Measurements from ENCODE around the gene TANGO2. TPM values are rescaled to one million over a fixed set of nuclear protein-coding genes. Genes with fewer than 3 reads are reported as not detected.

Gene TANGO2
- total and polyA plus RNA-seq, 3 donors from 2014 or later = 13.5 to 21.5 (median 19.0) TPM

DNA sequence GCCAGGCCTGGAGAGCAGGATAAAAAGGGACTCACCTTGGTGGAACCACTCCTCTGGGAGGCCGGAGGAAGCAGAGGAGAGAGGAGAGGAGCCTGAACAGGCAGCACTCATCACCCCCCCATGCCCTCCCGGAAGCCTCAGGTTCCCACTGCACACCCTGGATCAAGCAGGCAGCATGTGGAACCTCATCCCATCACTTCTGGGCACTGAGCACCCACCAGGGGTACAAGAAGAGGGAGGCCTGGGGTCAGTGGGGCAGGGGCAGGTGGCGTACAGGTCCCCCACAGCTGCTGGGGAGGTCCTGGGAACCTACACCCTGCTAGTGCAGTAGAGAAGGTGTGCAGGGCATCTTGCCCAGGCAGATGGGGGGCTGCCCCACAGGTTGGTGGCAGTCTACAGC lies 44.2 kb upstream of the TANGO2 start:
- Histone ChIP-seq H3K4me3 (no peak overlapping the region), H3K27ac (no peak overlapping the region), H3K36me3 (ENCODE audit: low read depth, missing control alignments) (no peaks in the 10 kb centered on the region), H3K4me1 (no peaks in the 10 kb centered on the region), H3K27me3 (no peaks in the 10 kb centered on the region), H3K9me3 (no peaks in the 10 kb centered on the region)
- no peak for DNase-seq
- intact Hi-C loops (cut with DNase I; ENCODE audit: low total_unique reads) = no loop called here
- 87 to 100% methylated on average over 2 to 3 of the region's 3 CpGs for WGBS, 2 donors
- TF ChIP-seq, protein P1, sequence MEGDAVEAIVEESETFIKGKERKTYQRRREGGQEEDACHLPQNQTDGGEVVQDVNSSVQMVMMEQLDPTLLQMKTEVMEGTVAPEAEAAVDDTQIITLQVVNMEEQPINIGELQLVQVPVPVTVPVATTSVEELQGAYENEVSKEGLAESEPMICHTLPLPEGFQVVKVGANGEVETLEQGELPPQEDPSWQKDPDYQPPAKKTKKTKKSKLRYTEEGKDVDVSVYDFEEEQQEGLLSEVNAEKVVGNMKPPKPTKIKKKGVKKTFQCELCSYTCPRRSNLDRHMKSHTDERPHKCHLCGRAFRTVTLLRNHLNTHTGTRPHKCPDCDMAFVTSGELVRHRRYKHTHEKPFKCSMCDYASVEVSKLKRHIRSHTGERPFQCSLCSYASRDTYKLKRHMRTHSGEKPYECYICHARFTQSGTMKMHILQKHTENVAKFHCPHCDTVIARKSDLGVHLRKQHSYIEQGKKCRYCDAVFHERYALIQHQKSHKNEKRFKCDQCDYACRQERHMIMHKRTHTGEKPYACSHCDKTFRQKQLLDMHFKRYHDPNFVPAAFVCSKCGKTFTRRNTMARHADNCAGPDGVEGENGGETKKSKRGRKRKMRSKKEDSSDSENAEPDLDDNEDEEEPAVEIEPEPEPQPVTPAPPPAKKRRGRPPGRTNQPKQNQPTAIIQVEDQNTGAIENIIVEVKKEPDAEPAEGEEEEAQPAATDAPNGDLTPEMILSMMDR (IDR thresholded peaks at IDR 0.05) = no peak
- no peak for TF ChIP-seq POLR2A (IDR thresholded peaks at IDR 0.05)

DNA sequence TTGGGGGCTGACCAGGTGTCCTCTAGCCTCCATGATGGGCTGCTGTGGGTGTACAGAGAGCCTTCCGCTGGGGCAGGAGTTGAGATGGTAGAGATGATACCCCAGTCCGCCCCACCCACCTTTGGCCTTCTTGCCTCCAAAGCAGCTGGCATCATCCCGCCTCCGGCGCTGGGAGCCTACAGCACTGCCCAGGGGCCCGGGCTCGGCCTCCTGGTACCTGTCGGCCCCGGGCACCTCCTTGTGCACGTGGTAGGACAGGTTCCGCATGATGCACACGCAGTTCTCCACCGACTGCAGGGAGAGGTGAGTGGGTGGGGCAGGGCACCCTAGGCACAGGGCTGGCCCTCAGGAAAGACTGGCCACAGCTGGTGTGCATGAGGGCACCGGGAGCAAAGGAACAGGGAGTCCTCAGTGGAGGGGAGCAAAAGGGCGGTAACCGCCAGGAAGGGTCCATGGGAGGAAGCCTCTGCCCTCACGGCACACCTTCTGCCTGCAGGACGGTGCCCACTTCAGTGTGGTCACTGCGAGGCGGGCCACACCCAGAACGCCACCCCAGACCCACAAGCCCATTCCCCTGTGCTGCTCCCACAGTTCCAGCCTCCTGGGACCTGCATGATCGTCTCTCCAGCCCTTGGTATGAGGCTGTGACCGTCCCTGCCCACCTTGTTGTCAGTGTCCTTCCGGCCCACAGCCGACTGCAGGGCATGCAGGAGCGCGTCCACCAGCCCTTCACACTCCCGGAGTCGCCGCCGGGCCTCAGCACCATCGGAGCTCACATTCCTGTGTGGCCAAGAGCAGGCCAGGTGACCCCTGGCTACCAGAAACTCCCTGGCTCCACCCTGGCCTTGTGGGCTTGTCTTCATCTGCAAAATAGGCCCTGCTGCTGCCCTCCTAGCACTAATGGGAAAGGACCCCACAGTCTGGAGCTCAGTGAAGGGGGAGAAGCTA lies 43.3 kb upstream of the TANGO2 start:
- no peaks in the 10 kb centered on the region for H3K27me3 ChIP-seq
- no peak overlapping the region for H3K27ac ChIP-seq
- no peak for TF ChIP-seq POLR2A (IDR thresholded peaks at IDR 0.05)
- TF ChIP-seq, protein P1 (IDR thresholded peaks at IDR 0.05) = no peak
- no peak overlapping the region for H3K4me3 ChIP-seq
- no peak for DNase-seq
- no peaks in the 10 kb centered on the region for H3K9me3 ChIP-seq
- H3K36me3 ChIP-seq (ENCODE audit: low read depth, missing control alignments) = no peaks in the 10 kb centered on the region
- 94 to 96% methylated on average over 17 to 32 of the region's 32 CpGs for WGBS, 2 donors
- no peaks in the 10 kb centered on the region for H3K4me1 ChIP-seq
- intact Hi-C loops (cut with DNase I; ENCODE audit: low total_unique reads) = no loop called here

DNA sequence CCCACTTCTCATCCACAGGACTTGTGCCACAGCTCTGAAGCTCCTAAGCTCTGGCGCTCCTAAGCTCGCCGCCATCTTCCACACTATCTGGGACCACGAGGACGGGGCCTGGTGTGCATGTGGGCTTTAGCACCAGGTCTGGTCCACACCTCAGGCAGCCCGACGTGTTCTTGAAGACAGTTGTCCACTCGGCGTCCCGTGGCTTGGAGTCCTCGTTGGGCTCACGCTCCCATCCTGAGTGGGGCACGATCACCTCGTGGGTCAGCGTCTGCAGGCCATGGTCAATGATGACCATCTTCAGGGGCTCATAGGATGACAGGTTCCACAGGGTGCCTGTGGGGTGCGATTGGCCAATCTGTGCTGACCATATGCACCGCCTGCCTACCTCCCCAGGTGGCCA lies 42.2 kb upstream of the TANGO2 start:
- no peak for TF ChIP-seq POLR2A (IDR thresholded peaks at IDR 0.05)
- TF ChIP-seq, protein P1 (IDR thresholded peaks at IDR 0.05) = no peak
- Histone ChIP-seq H3K9me3 (no peaks in the 10 kb centered on the region), H3K27ac (no peak overlapping the region), H3K36me3 (ENCODE audit: low read depth, missing control alignments) (no peaks in the 10 kb centered on the region), H3K4me1 (no peaks in the 10 kb centered on the region), H3K27me3 (no peaks in the 10 kb centered on the region), H3K4me3 (no peak overlapping the region)
- intact Hi-C loops (cut with DNase I; ENCODE audit: low total_unique reads) = no loop called here
- DNase-seq = no peak
- 70 to 95% methylated on average over 4 to 17 of the region's 17 CpGs for WGBS, 2 donors

DNA sequence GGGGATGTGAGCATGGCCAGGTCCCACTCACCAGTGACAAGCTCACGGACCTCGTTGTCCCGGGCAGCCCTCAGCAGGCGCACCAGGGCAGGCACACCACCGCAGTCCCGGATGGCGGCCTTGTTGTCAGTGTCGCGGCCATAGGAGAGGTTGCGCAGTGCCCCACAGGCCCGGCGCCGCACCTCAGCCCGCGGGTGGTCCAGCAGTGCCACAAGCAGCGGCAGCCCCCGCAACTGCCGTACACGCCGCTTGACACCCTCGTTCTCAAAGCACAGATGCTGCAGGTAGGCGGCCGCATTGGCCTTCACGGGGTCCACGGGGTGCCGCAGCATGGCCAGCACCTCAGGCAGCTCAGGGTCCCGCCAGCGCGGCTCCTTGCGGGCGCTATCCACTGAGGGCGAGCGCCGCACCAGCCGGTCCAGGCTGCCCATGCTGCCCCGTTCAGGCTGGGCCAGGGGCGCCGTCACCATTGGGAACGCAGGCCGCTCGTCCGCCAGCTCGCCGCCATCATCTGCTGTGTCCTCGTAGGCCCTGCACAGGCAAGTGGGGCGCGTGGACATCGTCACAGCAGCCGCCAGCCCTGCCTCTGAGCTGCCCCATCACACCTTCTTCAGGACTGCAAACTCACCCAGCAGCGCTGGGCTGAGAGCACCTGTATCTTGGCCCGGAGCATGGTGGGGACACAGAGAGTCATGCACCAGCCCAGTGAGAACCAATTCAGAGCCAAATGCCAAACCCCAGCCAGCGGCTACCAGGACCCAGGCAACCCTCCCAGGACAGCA lies 41.0 kb upstream of the TANGO2 start:
- no peak for TF ChIP-seq POLR2A (IDR thresholded peaks at IDR 0.05)
- TF ChIP-seq, protein P1 (IDR thresholded peaks at IDR 0.05) = no peak
- H3K36me3 ChIP-seq (ENCODE audit: low read depth, missing control alignments) = no peaks in the 10 kb centered on the region
- DNase-seq = no peak
- H3K4me3 ChIP-seq = no peak overlapping the region
- H3K4me1 ChIP-seq = no peaks in the 10 kb centered on the region
- H3K27me3 ChIP-seq = no peaks in the 10 kb centered on the region
- WGBS, 2 donors = 83 to 96% methylated on average over 8 to 46 of the region's 52 CpGs
- no peaks in the 10 kb centered on the region for H3K9me3 ChIP-seq
- no peak overlapping the region for H3K27ac ChIP-seq
- intact Hi-C loops (cut with DNase I; ENCODE audit: low total_unique reads) = no loop called here
